ENCODE results near the gene PCNX2. TPM values are rescaled to one million over a fixed set of nuclear protein-coding genes. Genes with fewer than 3 reads are reported as not detected.
A peak's percentile ranks its signal among the peaks of the same experiment; 100 is the strongest.

Gene PCNX2
- total RNA-seq, 3 donors from 2014 or later, result 6.0 to 11.3 (median 8.5) TPM

DNA sequence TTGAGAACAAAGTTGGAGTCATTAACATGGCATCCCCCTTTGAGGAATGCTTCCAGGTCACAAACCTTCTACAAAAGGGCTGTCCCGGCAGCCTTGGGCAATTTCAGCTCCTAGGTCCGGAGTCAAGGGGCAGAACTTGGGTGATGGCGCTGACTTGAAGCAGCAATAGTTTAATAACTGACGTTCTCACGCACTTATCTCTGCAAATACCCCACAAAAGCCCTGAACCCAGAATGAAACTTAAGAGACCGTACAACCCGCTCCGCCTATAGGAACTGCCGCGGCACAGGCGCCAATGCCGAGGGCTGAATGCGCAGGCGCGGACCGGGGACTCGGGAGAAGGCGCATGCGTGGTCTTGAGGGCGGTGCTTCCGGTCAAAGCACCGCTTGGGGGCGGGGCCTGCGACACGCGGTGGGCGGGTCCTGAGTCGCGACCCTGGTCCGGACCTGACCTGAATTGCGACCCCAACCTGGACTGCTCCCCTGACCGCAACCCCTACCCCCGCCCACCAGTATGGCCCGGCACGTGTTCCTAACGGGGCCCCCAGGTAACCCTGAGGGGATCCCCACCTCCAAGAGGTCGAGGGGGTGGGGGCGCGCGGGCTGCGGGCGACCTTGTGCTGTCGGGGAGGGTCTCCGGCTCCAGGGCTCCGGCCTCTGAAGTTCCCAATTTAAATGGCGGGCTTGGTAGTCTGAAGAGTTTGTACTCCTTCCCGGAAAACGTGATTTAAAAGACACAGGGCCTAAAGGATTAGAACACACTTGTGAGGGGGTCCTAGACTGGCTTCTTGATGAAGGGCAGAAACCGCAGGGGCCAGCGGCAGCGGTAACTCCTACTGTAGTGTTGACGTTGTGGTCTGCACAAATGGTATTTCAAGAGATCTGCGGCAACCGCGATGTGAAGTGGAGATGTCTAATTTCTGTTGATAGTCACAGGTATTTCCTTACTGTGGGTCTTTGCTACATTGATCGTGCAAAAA, 345.0 kb downstream of the PCNX2 start, which contains the start of gene NTPCR:
TSS of gene NTPCR (plus strand) at position 415 of the 980 bp plus-strand sequence. CDS start at position 515, 100 bp downstream.
- ATAC-seq, result peak; percentile 96
- H3K4me1 ChIP-seq (ENCODE audit: low read depth), result peaks cover 24% of the 10 kb centered on the region
- intact Hi-C loops (cut with DNase I, micrococcal nuclease), result loop anchor here in 1 of 2 donors (5.0 kb wide), 1 partner anchor 313 kb away; no protein-coding TSS in a partner anchor
- TF ChIP-seq, protein P1, sequence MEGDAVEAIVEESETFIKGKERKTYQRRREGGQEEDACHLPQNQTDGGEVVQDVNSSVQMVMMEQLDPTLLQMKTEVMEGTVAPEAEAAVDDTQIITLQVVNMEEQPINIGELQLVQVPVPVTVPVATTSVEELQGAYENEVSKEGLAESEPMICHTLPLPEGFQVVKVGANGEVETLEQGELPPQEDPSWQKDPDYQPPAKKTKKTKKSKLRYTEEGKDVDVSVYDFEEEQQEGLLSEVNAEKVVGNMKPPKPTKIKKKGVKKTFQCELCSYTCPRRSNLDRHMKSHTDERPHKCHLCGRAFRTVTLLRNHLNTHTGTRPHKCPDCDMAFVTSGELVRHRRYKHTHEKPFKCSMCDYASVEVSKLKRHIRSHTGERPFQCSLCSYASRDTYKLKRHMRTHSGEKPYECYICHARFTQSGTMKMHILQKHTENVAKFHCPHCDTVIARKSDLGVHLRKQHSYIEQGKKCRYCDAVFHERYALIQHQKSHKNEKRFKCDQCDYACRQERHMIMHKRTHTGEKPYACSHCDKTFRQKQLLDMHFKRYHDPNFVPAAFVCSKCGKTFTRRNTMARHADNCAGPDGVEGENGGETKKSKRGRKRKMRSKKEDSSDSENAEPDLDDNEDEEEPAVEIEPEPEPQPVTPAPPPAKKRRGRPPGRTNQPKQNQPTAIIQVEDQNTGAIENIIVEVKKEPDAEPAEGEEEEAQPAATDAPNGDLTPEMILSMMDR (IDR thresholded peaks at IDR 0.05), result no peak
- no peaks in the 10 kb centered on the region for H3K9me3 ChIP-seq
- H3K36me3 ChIP-seq (ENCODE audit: low read depth), result no peaks in the 10 kb centered on the region
- peak within 1 kb of the TSS; percentile 82 for H3K4me3 ChIP-seq
- peak; percentile 95 to 98 (median 96) for DNase-seq

- TF ChIP-seq, protein P1 (IDR thresholded peaks at IDR 0.05), result no peak
- intact Hi-C loops (cut with DNase I, micrococcal nuclease), result loop anchor here in 1 of 2 donors (5.0 kb wide), 1 partner anchor 312 kb away; no protein-coding TSS in a partner anchor
- H3K4me3 ChIP-seq, result peak overlapping the region; percentile 82
- DNase-seq (no peak), ATAC-seq (no peak)
- H3K36me3 ChIP-seq (ENCODE audit: low read depth), result no peaks in the 10 kb centered on the region
- peaks cover 24% of the 10 kb centered on the region for H3K4me1 ChIP-seq (ENCODE audit: low read depth)
- H3K9me3 ChIP-seq, result no peaks in the 10 kb centered on the region
These were observed 345.8 kb downstream of the PCNX2 start for GRCh38 chr1:232949636-232950196.

DNA sequence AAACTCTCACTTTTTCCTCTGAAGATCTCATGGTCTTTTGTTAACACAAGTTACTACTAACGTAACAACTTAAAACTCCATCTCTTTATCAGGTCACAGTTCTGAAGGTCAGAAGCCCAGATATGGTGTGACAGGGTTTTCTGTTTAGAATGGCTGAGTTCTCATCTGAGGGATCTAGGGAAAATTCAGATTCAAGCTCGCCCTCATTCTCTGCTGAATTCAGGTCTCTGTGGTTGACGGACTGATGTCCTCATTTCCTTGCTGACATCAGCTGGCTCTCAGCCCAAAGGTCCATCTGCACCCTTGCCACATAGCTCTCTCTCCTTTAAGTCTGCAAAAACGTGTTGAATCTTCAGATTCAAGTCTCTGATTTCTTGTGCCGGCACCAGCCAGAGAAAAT, 351.2 kb downstream of the PCNX2 start:
- DNase-seq (no peak), ATAC-seq (no peak)
- peaks cover under 1% of the 10 kb centered on the region for H3K4me1 ChIP-seq (ENCODE audit: low read depth)
- TF ChIP-seq, protein P1 (IDR thresholded peaks at IDR 0.05), result no peak
- H3K36me3 ChIP-seq (ENCODE audit: low read depth), result no peaks in the 10 kb centered on the region
- H3K4me3 ChIP-seq, result no peak overlapping the region
- no peaks in the 10 kb centered on the region for H3K9me3 ChIP-seq
- intact Hi-C loops (cut with DNase I, micrococcal nuclease), result no loop called here

GRCh38 chr1:232943679-232944252, 351.8 kb downstream of the PCNX2 start:
- DNase-seq (no peak), ATAC-seq (no peak)
- Histone ChIP-seq H3K36me3 (ENCODE audit: low read depth) (no peaks in the 10 kb centered on the region), H3K4me1 (ENCODE audit: low read depth) (no peaks in the 10 kb centered on the region), H3K9me3 (no peaks in the 10 kb centered on the region), H3K4me3 (no peak overlapping the region)
- TF ChIP-seq, protein P1 (IDR thresholded peaks at IDR 0.05), result no peak
- intact Hi-C loops (cut with DNase I, micrococcal nuclease), result no loop called here

- no peaks in the 10 kb centered on the region for H3K9me3 ChIP-seq
- no peak overlapping the region for H3K4me3 ChIP-seq
- no peaks in the 10 kb centered on the region for H3K36me3 ChIP-seq (ENCODE audit: low read depth)
- TF ChIP-seq, protein P1 (IDR thresholded peaks at IDR 0.05), result no peak
- DNase-seq (no peak), ATAC-seq (no peak)
- H3K4me1 ChIP-seq (ENCODE audit: low read depth), result no peaks in the 10 kb centered on the region
- intact Hi-C loops (cut with DNase I, micrococcal nuclease), result no loop called here
These were observed 352.9 kb downstream of the PCNX2 start for GRCh38 chr1:232942413-232943294.
